ENCODE results near the gene UGT1A8.
"Not testable (repeated sequence)": the region's sequence is repeated elsewhere in the genome, so short reads cannot be mapped to it uniquely, and the experiment has no call there.

GRCh38 chr2:233636306-233636705 is 18.9 kb downstream of the UGT1A8 start, which contains the start of gene UGT1A10:
- TF ChIP-seq EZH2phosphoT487 (IDR thresholded peaks at IDR 0.05; ENCODE audit: insufficient read depth, low read depth); EZH2 (IDR thresholded peaks at IDR 0.05; ENCODE audit: insufficient read depth, poor library complexity, severe bottlenecking): not testable (repeated sequence)

Data from GM23248 (cell line).